ENCODE data around the gene UBE2C.

GRCh38 chr20:45850926-45851325 is 38.5 kb downstream of the UBE2C start:
- TF ChIP-seq EP300 (IDR thresholded peaks at IDR 0.05; ENCODE audit: borderline replicate concordance in 1 of 2, low read depth in 2 of 2, low read length in 2 of 2): no peak
- TF ChIP-seq CTCF (IDR thresholded peaks at IDR 0.05; ENCODE audit: control extremely low read depth in 1 of 3, insufficient read depth in 1 of 3, low read depth in 1 of 3, low read length in 3 of 3): no peak
- no peak for TF ChIP-seq CEBPB (IDR thresholded peaks at IDR 0.05; ENCODE audit: low read depth, low read length)
- no peak for TF ChIP-seq SP1 (IDR thresholded peaks at IDR 0.05; ENCODE audit: low read depth, low read length)

All from H1 (cell line).